Fibroblast of villous mesenchyme (primary cell): ENCODE results near the gene MSH5. TPM values are rescaled to one million over a fixed set of nuclear protein-coding genes. Genes with fewer than 3 reads are reported as not detected.
A peak's percentile ranks its signal among the peaks of the same experiment; 100 is the strongest.

Experiments used
- DNase-seq: peaks from one replicate; pipeline ENCODE4 v3.0.0-alpha.2; 2010; ENCODE audit warnings: low read depth
- H3K4me3 ChIP-seq: 2 replicates; pipeline ENCODE4 v1.5.1; 2011; ENCODE audit warnings: low read depth, mild to moderate bottlenecking, low read length
- total RNA-seq: library from RNA; depleted of rRNA; stranded (reverse); fragments of >200 nt; gene quantifications from 2 replicates; pipeline ENCODE4 v1.2.3, GENCODE V29; 2012
- TF ChIP-seq, protein P1 (sequence below): IDR thresholded peaks from 2 replicates; pipeline ENCODE4 v1.5.1; 2012; ENCODE audit warnings: low read depth, mild to moderate bottlenecking, low read length; ENCODE audit not compliant: insufficient read depth

The MSH5 gene
- total RNA-seq, 1 donor = 9.5 TPM

- DNase-seq = no peak
- TF ChIP-seq, protein P1, sequence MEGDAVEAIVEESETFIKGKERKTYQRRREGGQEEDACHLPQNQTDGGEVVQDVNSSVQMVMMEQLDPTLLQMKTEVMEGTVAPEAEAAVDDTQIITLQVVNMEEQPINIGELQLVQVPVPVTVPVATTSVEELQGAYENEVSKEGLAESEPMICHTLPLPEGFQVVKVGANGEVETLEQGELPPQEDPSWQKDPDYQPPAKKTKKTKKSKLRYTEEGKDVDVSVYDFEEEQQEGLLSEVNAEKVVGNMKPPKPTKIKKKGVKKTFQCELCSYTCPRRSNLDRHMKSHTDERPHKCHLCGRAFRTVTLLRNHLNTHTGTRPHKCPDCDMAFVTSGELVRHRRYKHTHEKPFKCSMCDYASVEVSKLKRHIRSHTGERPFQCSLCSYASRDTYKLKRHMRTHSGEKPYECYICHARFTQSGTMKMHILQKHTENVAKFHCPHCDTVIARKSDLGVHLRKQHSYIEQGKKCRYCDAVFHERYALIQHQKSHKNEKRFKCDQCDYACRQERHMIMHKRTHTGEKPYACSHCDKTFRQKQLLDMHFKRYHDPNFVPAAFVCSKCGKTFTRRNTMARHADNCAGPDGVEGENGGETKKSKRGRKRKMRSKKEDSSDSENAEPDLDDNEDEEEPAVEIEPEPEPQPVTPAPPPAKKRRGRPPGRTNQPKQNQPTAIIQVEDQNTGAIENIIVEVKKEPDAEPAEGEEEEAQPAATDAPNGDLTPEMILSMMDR = no peak
- no peak overlapping the region for H3K4me3 ChIP-seq
Observed at GRCh38 chr6:31741815-31742214, 2.0 kb downstream of the MSH5 start.

- no peak for DNase-seq
- H3K4me3 ChIP-seq = no peak overlapping the region
- TF ChIP-seq, protein P1 = no peak
Observed at GRCh38 chr6:31742894-31743293, 3.1 kb downstream of the MSH5 start.

- TF ChIP-seq, protein P1 = no peak
- no peak overlapping the region for H3K4me3 ChIP-seq
- no peak for DNase-seq
Observed at GRCh38 chr6:31744422-31744821, 4.6 kb downstream of the MSH5 start.

DNA sequence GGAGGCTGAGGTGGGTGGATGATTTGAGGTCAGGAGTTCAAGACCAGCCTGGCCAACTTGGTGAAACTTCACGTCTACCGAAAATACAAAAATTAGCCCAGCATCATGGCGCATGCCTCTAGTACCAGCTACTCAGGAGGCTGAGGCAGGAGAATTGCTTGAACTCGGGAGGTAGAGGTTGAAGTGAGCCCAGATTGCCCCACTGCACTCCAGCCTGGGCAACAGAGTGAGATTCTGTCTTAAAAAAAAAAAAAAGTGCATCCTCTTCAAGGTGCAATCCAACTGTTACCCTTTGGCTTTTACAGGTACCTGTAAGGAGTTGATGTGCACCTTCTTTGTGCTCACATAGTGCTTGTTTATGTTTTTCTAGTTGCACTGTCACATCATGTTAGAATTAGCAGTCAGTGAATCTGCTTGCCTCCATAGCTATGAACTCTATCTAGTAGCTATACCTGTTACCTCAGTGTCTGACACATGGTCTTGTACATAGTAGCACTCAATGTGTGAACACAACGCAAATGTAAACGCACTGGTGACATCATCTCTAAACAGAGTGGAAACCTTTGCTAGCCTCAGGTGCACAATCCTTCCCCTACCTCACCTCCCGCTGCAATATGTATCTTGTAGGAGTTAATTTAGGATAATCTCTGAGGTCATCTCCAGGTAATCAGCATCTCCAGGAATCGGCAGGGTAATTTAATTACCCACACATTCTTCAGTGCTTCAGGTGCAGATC is 9.7 kb downstream of the MSH5 start:
- TF ChIP-seq, protein P1 = no peak

GRCh38 chr6:31750411-31751022 is 10.7 kb downstream of the MSH5 start:
- DNase-seq = peak; percentile 83
- H3K4me3 ChIP-seq = no peak overlapping the region
- TF ChIP-seq, protein P1 = no peak

More for the DNA sequence above, 9.7 kb downstream of the MSH5 start:
- no peak for DNase-seq
- no peak overlapping the region for H3K4me3 ChIP-seq

- TF ChIP-seq, protein P1 = no peak
- no peak overlapping the region for H3K4me3 ChIP-seq
- DNase-seq = peak; percentile 45
Observed at GRCh38 chr6:31752739-31753319, 13.0 kb downstream of the MSH5 start.
